Erythroblast (primary cell): Measurements from ENCODE around the gene MDH2.

Experiments
- GATA1 ChIP-seq: IDR thresholded peaks from 2 replicates; pipeline ENCODE4 v1.6.1; 2011; ENCODE audit warnings: low read depth, mild to moderate bottlenecking, control low read depth, low read length, moderate library complexity
- POLR2A ChIP-seq: IDR thresholded peaks from 2 replicates; pipeline ENCODE4 v1.6.1; 2011; ENCODE audit warnings: mild to moderate bottlenecking, low read length

- TF ChIP-seq POLR2A (no peak), GATA1 (no peak)
Measured at GRCh38 chr7:76049295-76049694, 1.4 kb downstream of the MDH2 start.
